H9 (cell line): ENCODE data around the gene BMP7. TPM values are rescaled to one million over a fixed set of nuclear protein-coding genes. Genes with fewer than 3 reads are reported as not detected.

Source experiments
- DNase-seq: peaks from one replicate; pipeline ENCODE4 v3.0.0-alpha.2; 2017
- H2AFZ ChIP-seq: one replicate; pipeline ENCODE4 v1.6.1; 2013; ENCODE audit warnings: mild to moderate bottlenecking, low read length, control low read depth, moderate library complexity
- H2AK5ac ChIP-seq: 2 replicates; pipeline ENCODE4 v1.6.1; 2013; ENCODE audit warnings: low read length, control low read depth, mixed read lengths; ENCODE audit not compliant: insufficient read length
- H2BK120ac ChIP-seq: one replicate; pipeline ENCODE4 v1.6.1; 2013; ENCODE audit warnings: low read depth, mild to moderate bottlenecking, low read length, control low read depth, inconsistent platforms; ENCODE audit not compliant: poor library complexity, severe bottlenecking
- H2BK12ac ChIP-seq: 2 replicates; pipeline ENCODE4 v1.6.1; 2013; ENCODE audit warnings: low read length, control low read depth, mixed read lengths, low read depth; ENCODE audit not compliant: insufficient read length
- H2BK15ac ChIP-seq: 2 replicates; pipeline ENCODE4 v1.6.1; 2013; ENCODE audit warnings: low read depth, low read length, control low read depth
- H2BK20ac ChIP-seq: one replicate; pipeline ENCODE4 v1.6.1; 2013; ENCODE audit warnings: low read depth, mild to moderate bottlenecking, low read length, control low read depth, inconsistent platforms; ENCODE audit not compliant: poor library complexity, severe bottlenecking
- H2BK5ac ChIP-seq: 2 replicates; pipeline ENCODE4 v1.6.1; 2013; ENCODE audit warnings: low read length, control low read depth, mixed read lengths; ENCODE audit not compliant: insufficient read length
- H3K14ac ChIP-seq: 2 replicates; pipeline ENCODE4 v1.6.1; 2013; ENCODE audit warnings: low read length, control low read depth; ENCODE audit not compliant: insufficient read depth
- H3K18ac ChIP-seq: 2 replicates; pipeline ENCODE4 v1.6.1; 2013; ENCODE audit warnings: low read depth, mild to moderate bottlenecking, mixed read lengths, low read length, control low read depth; ENCODE audit not compliant: insufficient read length
- H3K23ac ChIP-seq: 2 replicates; pipeline ENCODE4 v1.6.1; 2013; ENCODE audit warnings: low read length, control low read depth, mixed read lengths, low read depth; ENCODE audit not compliant: insufficient read length
- H3K23me2 ChIP-seq: 2 replicates; pipeline ENCODE4 v1.6.1; 2013; ENCODE audit warnings: low read depth, mild to moderate bottlenecking, mixed read lengths, low read length, control low read depth; ENCODE audit not compliant: insufficient read length, poor library complexity, severe bottlenecking
- H3K27ac ChIP-seq: 2 replicates; pipeline ENCODE4 v1.5.1; 2013; ENCODE audit warnings: low read length, control low read depth, mixed read lengths, low read depth; ENCODE audit not compliant: insufficient read length
- H3K27me3 ChIP-seq: 2 replicates; pipeline ENCODE4 v1.6.1; 2013; ENCODE audit warnings: low read length, control low read depth, inconsistent platforms; ENCODE audit not compliant: insufficient read depth
- H3K4ac ChIP-seq: 2 replicates; pipeline ENCODE4 v1.6.1; 2013; ENCODE audit warnings: low read depth, mild to moderate bottlenecking, control low read depth, inconsistent platforms, low read length, moderate library complexity
- H3K4me1 ChIP-seq: 2 replicates; pipeline ENCODE4 v1.6.1; 2013; ENCODE audit warnings: low read length, control low read depth, inconsistent platforms; ENCODE audit not compliant: insufficient read depth
- H3K4me2 ChIP-seq: 2 replicates; pipeline ENCODE4 v1.6.1; 2013; ENCODE audit warnings: low read length, control low read depth, mixed read lengths; ENCODE audit not compliant: insufficient read length, insufficient read depth
- H3K56ac ChIP-seq: 2 replicates; pipeline ENCODE4 v1.6.1; 2013; ENCODE audit warnings: low read depth, mild to moderate bottlenecking, mixed read lengths, low read length, control low read depth; ENCODE audit not compliant: insufficient read length
- H3K79me1 ChIP-seq: 2 replicates; pipeline ENCODE4 v1.6.1; 2013; ENCODE audit warnings: low read depth, mild to moderate bottlenecking, moderate library complexity, low read length, control low read depth, inconsistent platforms; ENCODE audit not compliant: insufficient read depth, poor library complexity, severe bottlenecking
- H3K79me2 ChIP-seq: 2 replicates; pipeline ENCODE4 v1.6.1; 2013; ENCODE audit warnings: low read length, control low read depth, inconsistent platforms; ENCODE audit not compliant: insufficient read depth
- H3K9ac ChIP-seq: 2 replicates; pipeline ENCODE4 v1.6.1; 2013; ENCODE audit warnings: low read length, control low read depth, mixed read lengths; ENCODE audit not compliant: insufficient read length; ENCODE audit errors: extremely low read depth
- H3K9me3 ChIP-seq: one replicate; pipeline ENCODE4 v1.6.1; 2013; ENCODE audit warnings: low read depth, low read length, inconsistent platforms; ENCODE audit not compliant: control insufficient read depth
- H3T11ph ChIP-seq: one replicate; pipeline ENCODE4 v1.6.1; 2013; ENCODE audit warnings: mild to moderate bottlenecking, low read length, control low read depth, inconsistent platforms
- H4K20me1 ChIP-seq: one replicate; pipeline ENCODE4 v1.6.1; 2013; ENCODE audit not compliant: control insufficient read depth, insufficient read length, insufficient read depth
- H4K5ac ChIP-seq: 2 replicates; pipeline ENCODE4 v1.6.1; 2013; ENCODE audit warnings: low read depth, mild to moderate bottlenecking, mixed read lengths, low read length, control low read depth; ENCODE audit not compliant: insufficient read length
- H4K8ac ChIP-seq: replicated peaks from 2 replicates; pipeline ENCODE4 v1.6.1; 2013; ENCODE audit warnings: low read length, control low read depth, mixed read lengths, low read depth; ENCODE audit not compliant: insufficient read length
- H4K91ac ChIP-seq: 2 replicates; pipeline ENCODE4 v1.6.1; 2013; ENCODE audit warnings: low read depth, mild to moderate bottlenecking, moderate library complexity, mixed read lengths, low read length, control low read depth; ENCODE audit not compliant: insufficient read length
- H3K27ac Mint-ChIP-seq, 3 experiments: 2 replicates in 2 of 3; 3 replicates in 1 of 3; pipeline ENCODE4 v1.8.0; 2020 to 2021; ENCODE audit warnings: mixed read lengths in 3 of 3, mild to moderate bottlenecking in 1 of 3, moderate library complexity in 1 of 3
- H3K27me3 Mint-ChIP-seq: 2 replicates; pipeline ENCODE4 v1.8.0; 2021; ENCODE audit warnings: low read depth, mild to moderate bottlenecking, moderate library complexity, mixed read lengths
- H3K36me3 Mint-ChIP-seq, 3 experiments: 2 replicates in 2 of 3; 3 replicates in 1 of 3; pipeline ENCODE4 v1.8.0; 2020 to 2021; ENCODE audit warnings: low read depth in 3 of 3, mixed read lengths in 3 of 3; ENCODE audit not compliant: insufficient read depth in 1 of 3
- H3K4me1 Mint-ChIP-seq, 2 experiments: 2 replicates each; pipeline ENCODE4 v1.8.0; 2020; ENCODE audit warnings: mixed read lengths in 2 of 2
- H3K4me3 Mint-ChIP-seq, 2 experiments: 2 replicates in 1 of 2; 3 replicates in 1 of 2; pipeline ENCODE4 v1.8.0; 2020 to 2021; ENCODE audit warnings: mild to moderate bottlenecking in 2 of 2, mixed read lengths in 2 of 2, moderate library complexity in 1 of 2
- H3K9me3 Mint-ChIP-seq, 2 experiments: 2 replicates in 1 of 2; 3 replicates in 1 of 2; pipeline ENCODE4 v1.8.0; 2020; ENCODE audit warnings: mild to moderate bottlenecking in 2 of 2, mixed read lengths in 2 of 2, moderate library complexity in 1 of 2
- WGBS: extraction: QIAGEN DNeasy Blood & Tissue Kit; methylation state at CpG from one replicate; pipeline ENCODE4 v1.1.7; 2013; ENCODE audit warnings: missing lambda C conversion rate, low lambda C conversion rate, mixed read lengths; ENCODE audit not compliant: insufficient read length; ENCODE audit errors: extremely low coverage; 5-methylcytosine and 5-hydroxymethylcytosine counted together
- total RNA-seq: library from RNA; stranded (reverse); gene quantifications from 2 replicates; pipeline ENCODE4 v1.2.1, GENCODE V29; 2021
- TF ChIP-seq, protein P1 (sequence below): fragments of 200-600 bp; sonication (generic); conservative IDR thresholded peaks from 3 replicates; pipeline ENCODE4 v1.8.0; 2021; ENCODE audit warnings: antibody characterized with exemption, mild to moderate bottlenecking

The BMP7 gene
- total RNA-seq, 1 experiment from 2014 or later, result 17.7 TPM

DNA sequence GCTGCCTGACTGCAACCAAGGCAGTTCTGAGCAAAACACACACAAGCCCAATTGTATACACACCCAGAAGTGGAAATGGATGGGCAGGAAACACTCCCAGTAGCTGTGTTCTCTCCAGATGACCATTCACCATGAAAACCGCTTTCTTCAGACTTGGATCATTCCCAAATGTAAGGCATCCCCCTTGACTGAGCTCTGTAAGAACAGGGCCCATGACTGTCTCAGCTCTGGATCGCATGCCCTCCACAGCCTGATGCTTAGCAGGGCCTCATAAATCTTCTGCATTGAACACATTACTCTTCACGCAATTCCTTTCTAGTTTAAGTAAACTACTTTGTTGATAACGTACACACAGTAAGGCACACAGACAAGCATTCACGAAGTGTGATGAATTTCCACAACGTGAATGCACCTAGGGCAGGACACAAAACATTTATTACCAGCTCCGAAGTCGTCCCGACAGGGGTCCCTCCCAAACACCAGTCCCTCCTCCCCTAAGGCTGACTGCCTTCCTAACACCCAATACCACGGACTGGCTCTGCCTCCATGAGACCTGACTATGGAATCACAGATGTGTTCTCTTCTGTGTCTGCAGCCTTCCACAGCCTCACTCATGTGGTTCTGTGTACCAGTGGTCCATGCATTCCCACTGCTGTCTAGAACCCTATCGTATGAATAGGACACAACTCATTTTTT is 31.7 kb downstream of the BMP7 start:
- Histone ChIP-seq H2BK15ac (no peak overlapping the region), H3K56ac (no peak overlapping the region), H3K27me3 (no peaks in the 10 kb centered on the region), H3T11ph (no peak overlapping the region), H3K14ac (no peak overlapping the region), H2AFZ (no peak overlapping the region), H4K20me1 (no peaks in the 10 kb centered on the region), H3K9ac (no peak overlapping the region), H3K4me2 (no peak overlapping the region), H3K27ac (no peak overlapping the region), H2BK120ac (no peak overlapping the region), H2BK5ac (no peak overlapping the region), H3K9me3 (no peaks in the 10 kb centered on the region), H2BK20ac (no peak overlapping the region), H3K4me1 (peaks cover 4% of the 10 kb centered on the region; the same call in 1 of the 2 replicates), H2AK5ac (no peak overlapping the region), H3K79me2 (no peaks in the 10 kb centered on the region), H4K5ac (no peak overlapping the region), H3K23me2 (no peaks in the 10 kb centered on the region), H2BK12ac (no peak overlapping the region), H4K8ac (no peak overlapping the region), H3K4ac (no peak overlapping the region), H3K23ac (no peak overlapping the region), H4K91ac (no peak overlapping the region), H3K79me1 (no peaks in the 10 kb centered on the region), H3K18ac (no peak overlapping the region)
- peaks cover 4 to 23% (median 20%) of the 10 kb centered on the region in 3 experiments for H3K36me3 Mint-ChIP-seq
- peaks cover 89% of the 10 kb centered on the region for H3K27me3 Mint-ChIP-seq
- H3K27ac Mint-ChIP-seq, result no peak overlapping the region
- H3K9me3 Mint-ChIP-seq, result peaks cover 10 to 18% of the 10 kb centered on the region in 2 experiments
- H3K4me3 Mint-ChIP-seq, result no peak overlapping the region
- no CpG with 5 or more reads among the region's 11 CpGs for WGBS
- no peak for DNase-seq
- peaks cover 48 to 53% of the 10 kb centered on the region in 2 experiments for H3K4me1 Mint-ChIP-seq
- TF ChIP-seq, protein P1, sequence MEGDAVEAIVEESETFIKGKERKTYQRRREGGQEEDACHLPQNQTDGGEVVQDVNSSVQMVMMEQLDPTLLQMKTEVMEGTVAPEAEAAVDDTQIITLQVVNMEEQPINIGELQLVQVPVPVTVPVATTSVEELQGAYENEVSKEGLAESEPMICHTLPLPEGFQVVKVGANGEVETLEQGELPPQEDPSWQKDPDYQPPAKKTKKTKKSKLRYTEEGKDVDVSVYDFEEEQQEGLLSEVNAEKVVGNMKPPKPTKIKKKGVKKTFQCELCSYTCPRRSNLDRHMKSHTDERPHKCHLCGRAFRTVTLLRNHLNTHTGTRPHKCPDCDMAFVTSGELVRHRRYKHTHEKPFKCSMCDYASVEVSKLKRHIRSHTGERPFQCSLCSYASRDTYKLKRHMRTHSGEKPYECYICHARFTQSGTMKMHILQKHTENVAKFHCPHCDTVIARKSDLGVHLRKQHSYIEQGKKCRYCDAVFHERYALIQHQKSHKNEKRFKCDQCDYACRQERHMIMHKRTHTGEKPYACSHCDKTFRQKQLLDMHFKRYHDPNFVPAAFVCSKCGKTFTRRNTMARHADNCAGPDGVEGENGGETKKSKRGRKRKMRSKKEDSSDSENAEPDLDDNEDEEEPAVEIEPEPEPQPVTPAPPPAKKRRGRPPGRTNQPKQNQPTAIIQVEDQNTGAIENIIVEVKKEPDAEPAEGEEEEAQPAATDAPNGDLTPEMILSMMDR, result no peak
